K562 (cell line): ENCODE data around the gene ANO2. TPM values are rescaled to one million over a fixed set of nuclear protein-coding genes. Genes with fewer than 3 reads are reported as not detected.

Experiments used
- ARID1B ChIP-seq: fragments of 450-650 bp; IDR thresholded peaks from 2 replicates; pipeline ENCODE4 v1.6.1; 2016; ENCODE audit warnings: antibody characterized with exemption, mild to moderate bottlenecking, inconsistent platforms
- ATF4 ChIP-seq: fragments of 450-650 bp; formaldehyde crosslinking; IDR thresholded peaks from 2 replicates; pipeline ENCODE4 v1.4.0; 2022; ENCODE audit warnings: mild to moderate bottlenecking, moderate library complexity
- BDP1 ChIP-seq: IDR thresholded peaks from 3 replicates; pipeline ENCODE4 v1.6.1; 2011; ENCODE audit not compliant: insufficient read length, insufficient read depth
- C11orf30 ChIP-seq: fragments of 450-650 bp; IDR thresholded peaks from 2 replicates; pipeline ENCODE4 v1.6.1; 2016; ENCODE audit warnings: low read depth, mild to moderate bottlenecking
- CCNT2 ChIP-seq: IDR thresholded peaks from 2 replicates; pipeline ENCODE4 v1.6.1; 2011; ENCODE audit warnings: borderline replicate concordance, low read depth, mild to moderate bottlenecking, moderate library complexity, mixed read lengths, low read length; ENCODE audit not compliant: insufficient read length; ENCODE audit errors: extremely low read depth
- CREM ChIP-seq: IDR thresholded peaks from 2 replicates; pipeline ENCODE4 v1.6.1; 2014; ENCODE audit warnings: antibody characterized with exemption, low read depth
- CTBP1 ChIP-seq: fragments of 450-650 bp; IDR thresholded peaks from 2 replicates; pipeline ENCODE4 v1.6.1; 2016; ENCODE audit warnings: borderline replicate concordance
- ELF4 ChIP-seq: fragments of 450-650 bp; formaldehyde crosslinking; IDR thresholded peaks from 2 replicates; pipeline ENCODE4 v1.4.0; 2022; ENCODE audit warnings: missing genetic modification characterization
- HDAC2 ChIP-seq: fragments of 450-650 bp; IDR thresholded peaks from 2 replicates; pipeline ENCODE4 v1.6.1; 2016; ENCODE audit warnings: mild to moderate bottlenecking
- ILK ChIP-seq: fragments of 450-650 bp; IDR thresholded peaks from 2 replicates; pipeline ENCODE4 v1.6.1; 2016; ENCODE audit warnings: missing genetic modification characterization, low read depth, mild to moderate bottlenecking, missing compliant biosample characterization, moderate library complexity, borderline replicate concordance
- KLF16 ChIP-seq: IDR thresholded peaks from 2 replicates; pipeline ENCODE4 v1.6.1; 2016; ENCODE audit warnings: antibody characterized with exemption
- MECOM ChIP-seq: fragments of 250-450 bp; sonication (Bioruptor Pico); IDR thresholded peaks from 2 replicates; pipeline ENCODE4 v1.8.0; 2022; ENCODE audit warnings: inconsistent platforms
- NCOA4 ChIP-seq: fragments of 450-650 bp; IDR thresholded peaks from 2 replicates; pipeline ENCODE4 v1.6.1; 2018; ENCODE audit warnings: mild to moderate bottlenecking; ENCODE audit not compliant: partially characterized antibody
- PHF8 ChIP-seq: fragments of 200-600 bp; sonication (generic); IDR thresholded peaks from 2 replicates; pipeline ENCODE4 v1.6.1; 2012; ENCODE audit warnings: mixed run types, mild to moderate bottlenecking, inconsistent platforms, low read length, moderate library complexity, borderline replicate concordance
- REST ChIP-seq, 2 experiments: fragments of 450-650 bp; formaldehyde crosslinking in 1 of 2; IDR thresholded peaks; 2 replicates each; pipeline versions ENCODE4 v1.4.0 to v1.6.1; 2014 to 2020; ENCODE audit warnings: mild to moderate bottlenecking in 2 of 2, borderline replicate concordance in 1 of 2, low read depth in 1 of 2
- SMAD1 ChIP-seq: fragments of 150-350 bp; IDR thresholded peaks from 2 replicates; pipeline ENCODE4 v1.6.1; 2014; ENCODE audit warnings: low read length, low read depth; ENCODE audit not compliant: partially characterized antibody
- SUPT5H ChIP-seq: fragments of 450-650 bp; IDR thresholded peaks from 2 replicates; pipeline ENCODE4 v1.6.1; 2016
- THRAP3 ChIP-seq: fragments of 450-650 bp; IDR thresholded peaks from 2 replicates; pipeline ENCODE4 v1.6.1; 2016; ENCODE audit warnings: mild to moderate bottlenecking, inconsistent platforms, borderline replicate concordance
- ZNF445 ChIP-seq: fragments of 250-450 bp; sonication (Bioruptor Pico); IDR thresholded peaks from 2 replicates; pipeline ENCODE4 v1.4.0; 2020; ENCODE audit warnings: low read depth, mild to moderate bottlenecking, moderate library complexity
- ZNF75A ChIP-seq: fragments of 450-650 bp; formaldehyde crosslinking; IDR thresholded peaks from 2 replicates; pipeline ENCODE4 v1.4.0; 2020; ENCODE audit warnings: mild to moderate bottlenecking
- polyA plus RNA-seq, 8 experiments: library from polyadenylated mRNA; depleted of rRNA in 4 of 8; stranded (reverse) in 5 of 8; unstranded in 3 of 8; fragments of >200 nt; fragmentation: Nextera tagmentation in 2 of 8; fragmentation: Illumina TruSeq in 1 of 8; extraction: Ambion mirVana in 2 of 8; extraction: Trizol in 1 of 8; gene quantifications; 2 replicates each; pipeline versions ENCODE4 v1.2.1 to v1.2.3, GENCODE V29; 2011 to 2014; ENCODE audit warnings: inconsistent platforms in 1 of 8, missing spikeins in 1 of 8
- total RNA-seq, 7 experiments: library from RNA; depleted of rRNA in 6 of 7; stranded (reverse); fragments of >200 nt in 6 of 7; fragmentation: Illumina TruSeq in 2 of 7; extraction: Trizol in 2 of 7; gene quantifications; 2 replicates each; pipeline versions ENCODE4 v1.2.1 to v1.2.3, GENCODE V29; 2011 to 2021; ENCODE audit warnings: low replicate concordance in 1 of 7

Gene ANO2
- total and polyA plus RNA-seq, 9 of the 15 experiments (the other 6 are each of a cell fraction or from before 2014, with no cell fraction given): 0.64 TPM; not detected in 8

- no peak for TF ChIP-seq REST (IDR thresholded peaks at IDR 0.05; ENCODE audit: borderline replicate concordance)
- no peak for TF ChIP-seq REST (CRISPR knock-in tag; IDR thresholded peaks at IDR 0.05; ENCODE audit: low read depth)
- TF ChIP-seq THRAP3: no peak
- TF ChIP-seq ELF4 (CRISPR knock-in tag): no peak
- TF ChIP-seq HDAC2: peak; percentile 55; the same call in 1 of the 2 replicates
- TF ChIP-seq ATF4 (CRISPR knock-in tag): no peak
- TF ChIP-seq NCOA4: no peak
- peak; percentile 67 for TF ChIP-seq KLF16
- no peak for TF ChIP-seq MECOM (CRISPR knock-in tag)
- peak; percentile 93 for TF ChIP-seq ARID1B
- peak; percentile 61; the same call in 1 of the 2 replicates for TF ChIP-seq CTBP1
- no peak for TF ChIP-seq ILK
- no peak for TF ChIP-seq C11orf30
- TF ChIP-seq ZNF75A: no peak
- TF ChIP-seq ZNF445 (CRISPR knock-in tag): no peak
- TF ChIP-seq SUPT5H: no peak
- TF ChIP-seq CREM: 0 out of 2 replicates have a peak, but pooled peaks have one; percentile 44
- TF ChIP-seq BDP1: no peak
- no peak for TF ChIP-seq SMAD1
- TF ChIP-seq PHF8: no peak
- peak; percentile 23 for TF ChIP-seq CCNT2
Observed at GRCh38 chr12:5612556-5613410, 332.3 kb downstream of the ANO2 start (continued).
